ENCODE results near the gene CTNNB1. TPM values are rescaled to one million over a fixed set of nuclear protein-coding genes. Genes with fewer than 3 reads are reported as not detected.

The CTNNB1 gene
- total RNA-seq = 880 and 912 TPM in 2 replicates

GRCh38 chr3:41198950-41199865 is at the start of gene CTNNB1:
TSS of gene CTNNB1 (plus strand) at chr3:41199505. CDS start at chr3:41224069, 24,564 bp downstream.

Small RNA genes lying within 50 kb of the gene (small RNA-seq; reads per million reads assigned to genes)
- not detected for gene MRPS31P1

All from thoracic aorta endothelial cell (primary cell).